Upper lobe of left lung (tissue), 4 donors: ENCODE measurements around the gene MAGI2.

Experiments used
- CTCF ChIP-seq, 6 experiments: fragments of 450-650 bp in 4 of 6; fragments of 200-600 bp in 2 of 6; sonication (generic) in 2 of 6; IDR thresholded peaks; one replicate each; pipeline ENCODE4 v1.5.1; 2016 to 2019; ENCODE audit warnings: antibody characterized with exemption in 6 of 6
- POLR2A ChIP-seq, 4 donors: fragments of 450-650 bp; IDR thresholded peaks; one replicate each; pipeline ENCODE4 v1.5.1; 2016 to 2017; ENCODE audit warnings: antibody characterized with exemption in 4 of 4, mild to moderate bottlenecking in 2 of 4

- TF ChIP-seq CTCF (IDR thresholded peaks at IDR 0.05) (no peak), POLR2A (IDR thresholded peaks at IDR 0.05) (no peak)
Measured at GRCh38 chr7:79412438-79412837, 41.0 kb downstream of the MAGI2 start.
